Hepatocyte (in vitro differentiated cells): ENCODE results near the gene NPPC.

ENCODE experiments used
- CTCF ChIP-seq: fragments of 200-600 bp; sonication (generic); IDR thresholded peaks from 2 replicates; pipeline ENCODE4 v1.5.1; 2016; ENCODE audit warnings: antibody characterized with exemption, mild to moderate bottlenecking; ENCODE audit not compliant: poor library complexity
- EZH2 ChIP-seq: fragments of 200-600 bp; sonication (generic); IDR thresholded peaks from 2 replicates; pipeline ENCODE4 v1.6.1; 2016; ENCODE audit warnings: antibody characterized with exemption, mild to moderate bottlenecking, borderline replicate concordance
- EZH2phosphoT487 ChIP-seq: fragments of 200-600 bp; sonication (generic); IDR thresholded peaks from one replicate; pipeline ENCODE4 v1.6.1; 2018; ENCODE audit warnings: antibody characterized with exemption, mild to moderate bottlenecking, low read depth, moderate library complexity; ENCODE audit not compliant: unreplicated experiment, severe bottlenecking

DNA sequence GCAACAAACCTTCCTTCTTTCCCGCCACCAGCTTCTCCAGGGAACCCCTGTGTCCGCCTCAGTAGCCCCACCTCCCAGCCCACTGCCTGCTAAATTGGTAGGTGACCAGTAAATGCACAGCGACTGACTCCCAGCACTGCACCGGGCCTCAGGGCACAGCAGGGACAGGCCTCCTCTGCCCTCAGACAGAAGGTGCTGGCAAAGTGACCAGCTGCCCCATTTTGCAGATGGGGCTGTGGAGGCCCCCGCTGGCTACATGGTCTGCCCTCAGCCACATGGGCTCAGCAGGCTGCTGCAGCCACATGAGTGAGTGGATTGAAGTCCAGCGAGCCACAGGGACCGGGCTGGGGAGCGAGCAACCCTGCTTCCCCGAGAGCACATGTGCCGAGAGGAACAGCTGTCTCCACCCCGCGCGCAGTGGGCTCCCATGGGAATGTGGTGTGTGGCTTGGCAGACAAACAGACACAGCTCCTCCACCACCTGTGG, 7.8 kb upstream of the NPPC start:
- TF ChIP-seq EZH2: no peak
- no peak for TF ChIP-seq CTCF
- no peak for TF ChIP-seq EZH2phosphoT487
